NCI-H526 treated with DMSO at 0.1 percent for 48 hours (cell line): ENCODE measurements around the gene TREX2.

Source experiments
- DNase-seq: peaks from one replicate; lab custom pipeline; 2025; lab: John Stamatoyannopoulos, UW

The TREX2 gene

GRCh38 chrX:153475751-153476281 is 30.0 kb upstream of the TREX2 start:
- no peak for DNase-seq

- DNase-seq, result no peak
Observed at GRCh38 chrX:153475271-153475670, 29.4 kb upstream of the TREX2 start.

GRCh38 chrX:153474718-153475117 is 28.9 kb upstream of the TREX2 start:
- DNase-seq, result no peak

- no peak for DNase-seq
Observed at GRCh38 chrX:153474266-153474665, 28.4 kb upstream of the TREX2 start.

- no peak for DNase-seq
Observed at GRCh38 chrX:153473126-153473525, 27.3 kb upstream of the TREX2 start.

- DNase-seq, result no peak
Observed at GRCh38 chrX:153471663-153472280, 25.9 kb upstream of the TREX2 start.

GRCh38 chrX:153470411-153471363 is 24.8 kb upstream of the TREX2 start, which contains the start of gene HAUS7:
HAUS7 (minus strand) TSS chrX:153470576; CDS start chrX:153470557, 19 bp downstream.
- DNase-seq, result peak; percentile 85

GRCh38 chrX:153469811-153470410 is 24.1 kb upstream of the TREX2 start:
- DNase-seq, result peak; percentile 7

GRCh38 chrX:153468008-153468580 is 22.2 kb upstream of the TREX2 start:
- no peak for DNase-seq

GRCh38 chrX:153465691-153466380 is 20.0 kb upstream of the TREX2 start:
- no peak for DNase-seq

- no peak for DNase-seq
Observed at GRCh38 chrX:153464116-153464515, 18.3 kb upstream of the TREX2 start.

GRCh38 chrX:153463556-153463955 is 17.7 kb upstream of the TREX2 start:
- DNase-seq, result no peak

- no peak for DNase-seq
Observed at GRCh38 chrX:153463031-153463430, 17.2 kb upstream of the TREX2 start.

- no peak for DNase-seq
Observed at GRCh38 chrX:153462291-153462690, 16.4 kb upstream of the TREX2 start.

- DNase-seq, result peak; percentile 46
Observed at GRCh38 chrX:153460826-153461225, 15.0 kb upstream of the TREX2 start.

- DNase-seq, result no peak
Observed at GRCh38 chrX:153459986-153460385, 14.1 kb upstream of the TREX2 start.

GRCh38 chrX:153458476-153458875 is 12.6 kb upstream of the TREX2 start:
- DNase-seq, result no peak

GRCh38 chrX:153457827-153458466 is 12.1 kb upstream of the TREX2 start:
- no peak for DNase-seq

- DNase-seq, result no peak
Observed at GRCh38 chrX:153457136-153457825, 11.4 kb upstream of the TREX2 start.

GRCh38 chrX:153456704-153457103 is 10.8 kb upstream of the TREX2 start:
- DNase-seq, result no peak
